DMS79 treated with DMSO at 0.1 percent for 48 hours (cell line): ENCODE results near the gene CTIF.

Experiments
- DNase-seq: peaks from one replicate; lab custom pipeline; 2025; lab: John Stamatoyannopoulos, UW

CTIF gene

GRCh38 chr18:48901145-48902022, 362.6 kb downstream of the CTIF start:
- no peak for DNase-seq

DNA sequence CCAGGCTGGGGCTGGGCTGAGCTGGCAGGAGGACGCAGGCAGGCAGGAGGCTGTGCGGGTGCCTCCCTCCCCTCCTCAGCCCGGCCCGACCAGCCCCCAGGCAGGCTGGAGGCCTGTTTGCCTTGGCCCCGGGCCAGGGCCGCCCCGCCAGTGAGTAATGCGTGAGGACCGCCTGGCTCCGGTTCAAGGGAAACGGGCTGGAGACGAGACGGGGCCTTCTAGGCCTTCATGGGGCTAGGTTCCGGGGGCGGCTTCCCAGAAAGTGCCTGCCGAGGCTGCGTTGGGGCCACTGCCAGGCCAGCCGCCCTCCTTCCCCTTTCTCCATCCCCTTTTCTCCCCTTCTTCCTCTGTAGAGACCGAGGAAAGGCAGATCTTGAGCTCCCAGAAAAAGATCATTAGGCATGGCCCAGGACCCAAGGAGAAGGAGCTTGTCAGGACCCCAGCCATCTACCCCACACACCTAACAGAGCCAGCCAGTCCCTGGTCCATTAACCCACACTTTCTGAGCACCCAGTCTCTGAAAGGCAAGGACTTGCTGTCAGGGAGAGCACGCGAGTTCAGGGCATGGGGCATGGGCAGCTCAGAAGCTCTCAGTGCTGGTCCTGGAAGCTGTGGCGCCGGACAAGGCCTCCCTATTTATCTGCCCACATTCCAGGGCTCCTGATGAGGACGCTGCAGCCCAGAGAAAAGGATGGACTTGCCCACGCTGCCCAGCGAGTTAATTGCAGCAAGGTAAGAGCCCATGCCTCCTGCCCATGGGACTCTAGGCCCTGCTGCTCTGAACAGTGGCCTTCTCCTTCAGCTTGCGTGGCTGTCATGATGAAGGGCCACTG, 363.4 kb downstream of the CTIF start:
- DNase-seq: peak; percentile 73

DNA sequence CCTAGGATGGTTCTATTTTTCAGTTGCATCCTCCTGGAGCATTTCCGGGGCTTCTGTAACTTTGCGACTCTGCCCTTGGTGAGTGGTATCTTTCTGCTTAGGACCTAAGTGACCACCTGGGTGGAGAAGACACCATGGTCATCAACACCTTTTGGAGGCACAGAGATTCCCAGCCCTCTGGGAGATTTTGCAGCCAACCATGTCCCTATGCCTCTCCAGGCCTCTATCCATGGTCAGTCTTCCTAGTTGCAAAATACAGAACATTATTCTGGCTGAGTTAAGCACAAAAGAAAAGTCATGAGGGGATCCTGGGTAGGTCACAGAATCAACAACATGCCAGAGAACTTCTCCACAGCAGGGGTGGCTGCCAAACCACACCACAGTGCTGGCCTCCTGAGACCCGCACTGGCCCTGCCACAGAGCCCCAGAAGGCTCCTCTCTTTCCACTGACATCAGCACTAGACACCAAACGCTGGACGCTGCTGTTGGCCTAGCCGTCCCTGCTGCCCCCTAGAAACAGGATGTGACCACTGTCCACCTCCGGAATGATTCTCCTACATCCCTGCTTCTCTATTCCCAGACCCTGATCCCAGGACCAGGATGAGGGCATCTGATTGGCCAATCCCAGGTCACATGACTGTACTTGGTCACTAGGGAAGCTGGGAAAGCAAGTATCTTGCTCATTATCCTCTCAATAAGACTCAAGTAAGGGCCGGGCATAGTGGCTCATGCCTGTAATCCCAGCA, 364.2 kb downstream of the CTIF start:
- DNase-seq: no peak

GRCh38 chr18:48904091-48904490, 365.3 kb downstream of the CTIF start:
- DNase-seq: no peak

DNA sequence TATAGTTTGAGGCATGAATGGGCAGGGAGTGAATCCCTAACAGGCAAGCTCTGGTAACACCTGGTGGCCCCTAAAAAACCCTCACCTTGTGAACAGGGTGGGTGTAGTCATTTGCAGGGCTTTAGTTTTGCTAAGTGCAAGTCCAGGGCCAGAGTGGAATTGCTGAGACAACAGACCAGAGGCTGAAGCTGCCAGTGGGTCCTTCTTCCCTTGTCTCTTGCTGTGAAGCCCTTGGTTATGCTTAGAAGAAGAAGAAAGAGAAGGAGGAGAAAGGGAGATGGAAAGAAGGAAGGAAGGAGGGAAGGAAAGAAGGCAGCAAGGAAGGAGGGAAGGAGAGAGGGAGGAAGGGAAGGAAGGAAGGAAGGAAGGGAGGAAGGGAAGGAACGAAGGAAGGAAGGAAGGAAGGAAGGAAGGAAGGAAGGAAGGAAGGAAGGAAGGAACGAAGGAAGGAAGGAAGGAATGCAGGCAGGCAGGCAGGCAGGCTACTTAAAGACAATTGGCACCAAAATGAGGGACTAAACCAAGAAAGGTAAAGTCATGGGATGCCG, 366.1 kb downstream of the CTIF start:
- DNase-seq: no peak

- no peak for DNase-seq
These were observed 366.7 kb downstream of the CTIF start for GRCh38 chr18:48905513-48905912.

DNA sequence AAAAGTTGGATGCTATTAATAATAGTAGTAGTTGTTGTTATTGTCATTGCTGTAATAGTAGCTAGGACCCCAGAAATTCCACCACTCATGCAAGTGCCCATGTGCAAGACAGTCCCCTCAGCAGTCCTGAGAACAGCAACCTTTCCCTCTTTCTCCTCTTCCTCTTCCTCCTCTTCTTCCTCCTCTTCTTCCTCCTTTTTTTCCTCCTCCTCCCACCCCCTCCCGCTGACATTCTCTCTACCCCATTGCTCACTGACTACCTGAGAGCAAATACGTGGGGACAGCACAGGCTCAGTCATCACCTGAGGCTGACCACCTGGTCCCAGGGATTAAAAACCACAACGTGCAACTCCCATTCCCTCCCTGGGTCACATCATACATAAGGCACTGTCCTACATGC, 370.1 kb downstream of the CTIF start:
- DNase-seq: no peak

GRCh38 chr18:48909721-48910120, 370.9 kb downstream of the CTIF start:
- DNase-seq: no peak

DNA sequence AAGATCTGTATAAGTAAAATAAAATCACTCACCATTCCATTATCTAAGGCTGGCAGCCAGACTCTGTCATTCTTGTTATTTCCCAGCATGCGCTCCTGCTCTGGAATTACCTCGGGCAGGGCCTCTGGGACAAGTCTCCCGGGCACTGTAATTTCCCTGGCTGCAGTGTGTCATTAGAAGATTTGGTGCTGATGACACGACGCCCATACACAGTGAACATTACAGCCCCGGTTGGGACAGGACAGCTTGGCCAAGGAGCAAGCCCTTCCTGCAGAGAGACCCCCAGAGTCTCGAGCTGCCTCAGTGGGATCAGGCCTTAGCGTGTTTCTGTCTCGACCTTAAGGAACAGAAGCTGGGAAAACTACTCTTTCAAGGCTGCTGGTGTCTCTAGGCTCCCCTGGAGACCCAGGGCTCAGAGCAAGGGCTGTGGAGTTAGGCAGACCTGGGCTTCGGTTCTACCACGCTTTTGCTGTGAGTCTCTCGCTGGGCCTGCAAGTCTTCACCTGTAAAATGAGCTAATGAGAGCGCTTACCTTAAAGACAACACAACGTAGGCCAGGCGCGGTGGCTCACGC, 372.2 kb downstream of the CTIF start:
- no peak for DNase-seq
